ENCODE data around the gene MRI1. TPM values are rescaled to one million over a fixed set of nuclear protein-coding genes. Genes with fewer than 3 reads are reported as not detected.
A peak's percentile ranks its signal among the peaks of the same experiment; 100 is the strongest.

The MRI1 gene
- polyA plus RNA-seq, 1 donor (not counting 4 experiments of a cell fraction or from before 2014, with no cell fraction given): 22.8 TPM

GRCh38 chr19:13731147-13731964, 33.0 kb upstream of the MRI1 start:
- H3K79me2 ChIP-seq (ENCODE audit: control insufficient read depth, insufficient read depth, low read length): peaks cover 6% of the 10 kb centered on the region
- H3K4me2 ChIP-seq (ENCODE audit: control insufficient read depth, extremely low read depth, insufficient read depth, low read depth, low read length): peak overlapping the region; percentile 100
- peak overlapping the region; percentile 99 for H3K27ac ChIP-seq (ENCODE audit: control insufficient read depth, insufficient read depth, low read length)
- H3K9ac ChIP-seq (ENCODE audit: control insufficient read depth, extremely low read depth, insufficient read depth, low read length): peak overlapping the region; percentile 98
- H3K4me1 ChIP-seq (ENCODE audit: control insufficient read depth, extremely low read depth, insufficient read depth, low read length): peaks cover 17% of the 10 kb centered on the region
- dilution Hi-C loops (cut with MboI; ENCODE audit: extremely low pct_ligation_motif_present, low sequenced_read_pairs): no loop called here
- DNase-seq (ENCODE audit: low read depth, low spot score): peak; percentile 63
- no peaks in the 10 kb centered on the region for H3K9me1 ChIP-seq (ENCODE audit: control insufficient read depth, extremely low read depth, insufficient read depth, low read length)
- no peaks in the 10 kb centered on the region for H3K36me3 ChIP-seq (ENCODE audit: control insufficient read depth in 2 of 2, extremely low read depth in 1 of 2, insufficient read depth in 2 of 2, low read length in 2 of 2)
- peak; percentile 77 for FAIRE-seq
- H3K27me3 ChIP-seq (ENCODE audit: control insufficient read depth, extremely low read depth, insufficient read depth, low read length): no peaks in the 10 kb centered on the region
- TF ChIP-seq EZH2 (IDR thresholded peaks at IDR 0.05; ENCODE audit: low read length) (no peak), CTCF (optimal IDR thresholded peaks at IDR 0.05 in 1 of 3, IDR thresholded peaks at IDR 0.05 in 1 of 3, conservative IDR thresholded peaks at IDR 0.05 in 1 of 3; ENCODE audit: extremely low read depth in 1 of 3, insufficient read depth in 2 of 3, low read length in 3 of 3) (no peak)
- peak overlapping the region; percentile 93 for H2AFZ ChIP-seq (ENCODE audit: control insufficient read depth, low read length)
- H4K20me1 ChIP-seq (ENCODE audit: control insufficient read depth, extremely low read depth, insufficient read depth, low read length): no peaks in the 10 kb centered on the region
- H3K4me3 ChIP-seq (ENCODE audit: control insufficient read depth in 2 of 3, extremely low read depth in 1 of 3, insufficient read depth in 2 of 3, low read depth in 1 of 3, low read length in 3 of 3): peak overlapping the region; percentile 65 to 96 (median 92)
- no peaks in the 10 kb centered on the region for H3K9me3 ChIP-seq (ENCODE audit: control insufficient read depth, low read depth, low read length)

GRCh38 chr19:13732337-13732736, 32.0 kb upstream of the MRI1 start:
- Histone ChIP-seq H3K79me2 (ENCODE audit: control insufficient read depth, insufficient read depth, low read length) (peaks cover 6% of the 10 kb centered on the region), H3K9ac (ENCODE audit: control insufficient read depth, extremely low read depth, insufficient read depth, low read length) (peak overlapping the region; percentile 98), H3K36me3 (ENCODE audit: control insufficient read depth in 2 of 2, extremely low read depth in 1 of 2, insufficient read depth in 2 of 2, low read length in 2 of 2) (peaks cover 0 to 1% of the 10 kb centered on the region in 2 experiments), H3K9me1 (ENCODE audit: control insufficient read depth, extremely low read depth, insufficient read depth, low read length) (no peaks in the 10 kb centered on the region), H3K4me1 (ENCODE audit: control insufficient read depth, extremely low read depth, insufficient read depth, low read length) (peaks cover 17% of the 10 kb centered on the region), H4K20me1 (ENCODE audit: control insufficient read depth, extremely low read depth, insufficient read depth, low read length) (no peaks in the 10 kb centered on the region), H3K9me3 (ENCODE audit: control insufficient read depth, low read depth, low read length) (no peaks in the 10 kb centered on the region), H3K4me3 (ENCODE audit: control insufficient read depth in 2 of 3, extremely low read depth in 1 of 3, insufficient read depth in 2 of 3, low read depth in 1 of 3, low read length in 3 of 3) (peak overlapping the region; percentile 65 to 96 (median 92)), H3K27ac (ENCODE audit: control insufficient read depth, insufficient read depth, low read length) (peak overlapping the region; percentile 99), H3K4me2 (ENCODE audit: control insufficient read depth, extremely low read depth, insufficient read depth, low read depth, low read length) (peak overlapping the region; percentile 100), H3K27me3 (ENCODE audit: control insufficient read depth, extremely low read depth, insufficient read depth, low read length) (no peaks in the 10 kb centered on the region), H2AFZ (ENCODE audit: control insufficient read depth, low read length) (no peak overlapping the region)
- dilution Hi-C loops (cut with MboI; ENCODE audit: extremely low pct_ligation_motif_present, low sequenced_read_pairs): no loop called here
- no peak for FAIRE-seq
- DNase-seq (ENCODE audit: low read depth, low spot score): no peak
- TF ChIP-seq CTCF (optimal IDR thresholded peaks at IDR 0.05 in 1 of 3, IDR thresholded peaks at IDR 0.05 in 1 of 3, conservative IDR thresholded peaks at IDR 0.05 in 1 of 3; ENCODE audit: extremely low read depth in 1 of 3, insufficient read depth in 2 of 3, low read length in 3 of 3): no peak
- TF ChIP-seq EZH2 (IDR thresholded peaks at IDR 0.05; ENCODE audit: low read length): no peak

All from keratinocyte (primary cell).